Measurements from ENCODE around the gene GDPGP1.
"Not testable (repeated sequence)": the region's sequence is repeated elsewhere in the genome, so short reads cannot be mapped to it uniquely, and the experiment has no call there.

Gene GDPGP1

GRCh38 chr15:90225504-90226234 is 8.3 kb upstream of the GDPGP1 start:
- DNase-seq (ENCODE audit: low read depth) = no peak

- DNase-seq (ENCODE audit: low read depth) = no peak
Observed at GRCh38 chr15:90227336-90227735, 6.7 kb upstream of the GDPGP1 start.

GRCh38 chr15:90227816-90228772 is 5.9 kb upstream of the GDPGP1 start:
- no peak for DNase-seq (ENCODE audit: low read depth)

GRCh38 chr15:90228960-90229359 is 5.0 kb upstream of the GDPGP1 start:
- DNase-seq (ENCODE audit: low read depth) = no peak

GRCh38 chr15:90230071-90230494 is 3.9 kb upstream of the GDPGP1 start:
- no peak for DNase-seq (ENCODE audit: low read depth)

- DNase-seq (ENCODE audit: low read depth) = no peak
Observed at GRCh38 chr15:90230610-90231009, 3.4 kb upstream of the GDPGP1 start.

GRCh38 chr15:90231028-90232017 is 2.7 kb upstream of the GDPGP1 start:
- no peak for DNase-seq (ENCODE audit: low read depth)

GRCh38 chr15:90232196-90232595 is 1.8 kb upstream of the GDPGP1 start:
- no peak for DNase-seq (ENCODE audit: low read depth)

GRCh38 chr15:90232941-90233386 is 1.0 kb upstream of the GDPGP1 start:
- no peak for DNase-seq (ENCODE audit: low read depth)

- peak; percentile 97 for DNase-seq (ENCODE audit: low read depth)
Observed at GRCh38 chr15:90233387-90234095, 468 bp upstream of the GDPGP1 start, which contains the start of gene CIB1. Gene CIB1 (minus strand): TSS chr15:90233941. CDS start chr15:90233885, 56 bp downstream.

GRCh38 chr15:90239371-90239770 is 5.4 kb downstream of the GDPGP1 start:
- no peak for DNase-seq (ENCODE audit: low read depth)

GRCh38 chr15:90240856-90241255 is 6.8 kb downstream of the GDPGP1 start:
- no peak for DNase-seq (ENCODE audit: low read depth)

GRCh38 chr15:90241343-90242192 is 7.6 kb downstream of the GDPGP1 start:
- no peak for DNase-seq (ENCODE audit: low read depth)

GRCh38 chr15:90243943-90244639 is 10.1 kb downstream of the GDPGP1 start:
- no peak for DNase-seq (ENCODE audit: low read depth)

GRCh38 chr15:90248789-90249202 is 14.8 kb downstream of the GDPGP1 start:
- DNase-seq (ENCODE audit: low read depth) = no peak

- DNase-seq (ENCODE audit: low read depth) = peak; percentile 90
Observed at GRCh38 chr15:90249203-90249863, 15.3 kb downstream of the GDPGP1 start, which contains the start of gene TTLL13. Gene TTLL13 (plus strand): TSS chr15:90249556. CDS start chr15:90250631, 1,075 bp downstream.

- DNase-seq (ENCODE audit: low read depth) = no peak
Observed at GRCh38 chr15:90257776-90258175, 23.8 kb downstream of the GDPGP1 start.

- no peak for DNase-seq (ENCODE audit: low read depth)
Observed at GRCh38 chr15:90259524-90259923, 25.5 kb downstream of the GDPGP1 start.

GRCh38 chr15:90260731-90261130 is 26.7 kb downstream of the GDPGP1 start:
- not testable (repeated sequence) for DNase-seq (ENCODE audit: low read depth)

Measured in EH (cell line).